Esophagus muscularis mucosa (tissue), 4 donors: ENCODE data around the gene CDH6. TPM values are rescaled to one million over a fixed set of nuclear protein-coding genes. Genes with fewer than 3 reads are reported as not detected.

Source experiments
- DNase-seq: peaks from one replicate; pipeline ENCODE4 v3.0.0-alpha.2; 2017; ENCODE audit errors: extremely low spot score
- H3K27ac ChIP-seq, 4 donors: fragments of 200-600 bp; sonication (generic); replicated peaks in 1 of 4; 1 replicate in 3 of 4; 2 replicates in 1 of 4; pipeline ENCODE4 v1.5.1; 2016 to 2019; ENCODE audit warnings: mild to moderate bottlenecking in 1 of 4
- H3K27me3 ChIP-seq, 4 donors: fragments of 200-600 bp; sonication (generic); one replicate each; pipeline versions ENCODE4 v1.5.1 to v1.6.0; 2016 to 2019
- H3K36me3 ChIP-seq, 4 donors: fragments of 200-600 bp; sonication (generic); one replicate each; pipeline ENCODE4 v1.5.1; 2016 to 2019
- H3K4me1 ChIP-seq, 4 donors: fragments of 200-600 bp; sonication (generic); one replicate each; pipeline ENCODE4 v1.5.1; 2016 to 2019
- H3K4me3 ChIP-seq, 4 donors: fragments of 200-600 bp; sonication (generic); 1 replicate in 2 of 4; 2 replicates in 2 of 4; pipeline ENCODE4 v1.5.1; 2016 to 2019; ENCODE audit warnings: mild to moderate bottlenecking in 4 of 4, moderate library complexity in 1 of 4
- H3K9me3 ChIP-seq, 4 donors: fragments of 200-600 bp; sonication (generic); 1 replicate in 3 of 4; 2 replicates in 1 of 4; pipeline ENCODE4 v1.5.1; 2016 to 2019
- CTCF ChIP-seq, 3 experiments: fragments of 200-600 bp in 2 of 3; fragments of 450-650 bp in 1 of 3; sonication (generic) in 2 of 3; IDR thresholded peaks; one replicate each; pipeline ENCODE4 v1.5.1; 2017 to 2019; ENCODE audit warnings: antibody characterized with exemption in 3 of 3, mild to moderate bottlenecking in 2 of 3, moderate library complexity in 1 of 3
- EP300 ChIP-seq: sonication (generic); formaldehyde crosslinking; IDR thresholded peaks from one replicate; pipeline ENCODE4 v1.6.1; 2017; ENCODE audit warnings: antibody characterized with exemption
- POLR2A ChIP-seq: fragments of 450-650 bp; IDR thresholded peaks from one replicate; pipeline ENCODE4 v1.6.1; 2017; ENCODE audit warnings: antibody characterized with exemption, moderate library complexity, mild to moderate bottlenecking, low read depth
- POLR2AphosphoS5 ChIP-seq, 2 donors: sonication (generic); formaldehyde crosslinking; IDR thresholded peaks; one replicate each; pipeline ENCODE4 v1.6.1; 2017; ENCODE audit warnings: antibody characterized with exemption in 2 of 2
- WGBS: methylation state at CpG from one replicate; pipeline ENCODE4 v1.1.5; 2018; 5-methylcytosine and 5-hydroxymethylcytosine counted together
- intact Hi-C: fragments of 100-400 bp; cut with DNase I; formaldehyde crosslinking; loops from one replicate; pipeline ENCODE4 v1.15.1; 2023
- total RNA-seq, 4 donors: library from RNA; depleted of rRNA; stranded (reverse); fragments of >200 nt; gene quantifications; one replicate each; pipeline versions ENCODE4 v1.1.0 to v1.2.1, GENCODE V29; 2016

Gene CDH6
- total RNA-seq, result 1 to 10 TPM in 3 of 4 donors, under 1 TPM in 1; 0.83 to 5.3 (median 3.9) TPM

DNA sequence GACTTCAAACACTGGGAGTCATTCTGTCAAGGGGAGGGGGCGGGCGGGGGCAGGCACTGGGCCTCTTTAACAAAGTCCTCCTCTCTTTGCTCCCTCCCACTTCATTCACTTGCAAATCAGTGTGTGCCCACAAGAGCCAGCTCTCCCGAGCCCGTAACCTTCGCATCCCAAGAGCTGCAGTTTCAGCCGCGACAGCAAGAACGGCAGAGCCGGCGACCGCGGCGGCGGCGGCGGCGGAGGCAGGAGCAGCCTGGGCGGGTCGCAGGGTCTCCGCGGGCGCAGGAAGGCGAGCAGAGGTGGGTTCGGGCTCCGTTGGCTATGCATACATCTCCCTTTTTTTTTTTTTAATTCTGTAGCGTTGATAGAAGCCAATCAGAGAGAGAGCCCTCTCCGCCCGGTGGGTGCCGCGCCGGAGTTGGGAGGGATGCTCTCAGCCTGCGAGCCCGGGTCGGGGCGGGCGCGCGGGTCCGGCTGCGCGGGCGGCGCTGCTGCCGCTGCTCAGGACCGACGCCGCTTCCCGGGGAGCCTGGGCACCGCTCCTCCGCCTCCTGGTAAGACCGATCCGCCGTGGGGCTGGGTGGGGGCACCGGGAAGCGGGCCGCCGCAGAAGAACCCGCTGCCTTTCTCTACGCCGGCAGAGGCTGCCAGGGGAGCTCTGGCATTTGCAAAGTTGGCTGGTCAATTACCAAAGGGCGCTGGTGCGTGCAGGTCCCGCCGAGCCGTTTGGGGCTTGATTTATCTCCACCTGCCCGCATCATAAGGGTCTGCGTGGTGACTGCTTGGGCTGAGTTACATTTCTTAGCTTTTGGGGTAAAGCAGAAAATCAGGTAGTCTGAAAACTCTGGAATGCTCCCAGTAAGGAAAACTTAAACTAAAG is at the start of gene CDH6:
TSS of gene CDH6 (plus strand) at position 96 of the 877 bp plus-strand sequence. CDS start 73,788 bp downstream, outside the sequence.
- Histone ChIP-seq H3K9me3 (no peaks in the 10 kb centered on the region), H3K27me3 (peaks cover 0 to 53% (median 6%) of the 10 kb centered on the region in 4 donors), H3K4me1 (peaks cover 12 to 25% (median 21%) of the 10 kb centered on the region in 4 donors), H3K27ac (peak within 1 kb of the TSS; percentile 39 to 65 (median 57)), H3K4me3 (peak within 1 kb of the TSS; percentile 51 to 63 (median 52)), H3K36me3 (no peaks in the 10 kb centered on the region)
- intact Hi-C loops, result no loop called here
- TF ChIP-seq POLR2AphosphoS5 (IDR thresholded peaks at IDR 0.05) (peak in 1 of 2 donors; percentile 49), POLR2A (no peak)
- WGBS, result 2% methylated on average over 28 of the region's 67 CpGs
- DNase-seq, result no peak

DNA sequence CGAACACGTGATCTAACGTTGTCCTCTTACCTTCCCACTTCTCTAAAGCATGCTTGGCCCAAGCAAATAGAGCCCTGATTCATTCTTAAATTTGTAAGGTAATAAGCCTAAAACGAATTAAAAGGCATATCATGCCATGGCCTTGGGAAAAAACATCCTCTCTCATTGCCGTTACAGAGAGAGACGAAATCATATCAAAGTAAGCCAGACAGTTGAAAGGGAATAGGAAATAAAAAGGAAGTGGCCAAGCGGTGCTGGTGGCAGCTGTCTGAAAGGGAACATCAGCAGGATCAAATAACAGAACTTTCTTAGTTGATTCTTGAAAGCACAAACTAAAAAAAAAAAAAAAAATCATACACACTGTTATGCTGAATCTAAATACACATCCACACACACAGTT is 49.1 kb upstream of the CDH6 start:
- Histone ChIP-seq H3K9me3 (no peaks in the 10 kb centered on the region), H3K36me3 (no peaks in the 10 kb centered on the region), H3K4me3 (no peak overlapping the region), H3K27ac (no peak overlapping the region), H3K4me1 (no peaks in the 10 kb centered on the region), H3K27me3 (no peaks in the 10 kb centered on the region)
- intact Hi-C loops, result no loop called here
- TF ChIP-seq POLR2AphosphoS5 (IDR thresholded peaks at IDR 0.05) (no peak), EP300 (no peak), CTCF (IDR thresholded peaks at IDR 0.05) (no peak), POLR2A (no peak)
- peak; percentile 3 for DNase-seq
- 68% methylated on average over 7 of the region's 7 CpGs for WGBS

GRCh38 chr5:31148959-31149475 is 44.5 kb upstream of the CDH6 start:
- 68% methylated on average over 2 of the region's 2 CpGs for WGBS
- Histone ChIP-seq H3K27me3 (peaks cover 0 to 6% (median 0%) of the 10 kb centered on the region in 4 donors), H3K36me3 (no peaks in the 10 kb centered on the region), H3K27ac (no peak overlapping the region), H3K4me3 (no peak overlapping the region), H3K9me3 (no peaks in the 10 kb centered on the region), H3K4me1 (no peaks in the 10 kb centered on the region)
- no peak for DNase-seq
- intact Hi-C loops, result no loop called here
- no peak for TF ChIP-seq POLR2A
- no peak for TF ChIP-seq EP300
- no peak for TF ChIP-seq CTCF (IDR thresholded peaks at IDR 0.05)
- TF ChIP-seq POLR2AphosphoS5 (IDR thresholded peaks at IDR 0.05), result no peak

DNA sequence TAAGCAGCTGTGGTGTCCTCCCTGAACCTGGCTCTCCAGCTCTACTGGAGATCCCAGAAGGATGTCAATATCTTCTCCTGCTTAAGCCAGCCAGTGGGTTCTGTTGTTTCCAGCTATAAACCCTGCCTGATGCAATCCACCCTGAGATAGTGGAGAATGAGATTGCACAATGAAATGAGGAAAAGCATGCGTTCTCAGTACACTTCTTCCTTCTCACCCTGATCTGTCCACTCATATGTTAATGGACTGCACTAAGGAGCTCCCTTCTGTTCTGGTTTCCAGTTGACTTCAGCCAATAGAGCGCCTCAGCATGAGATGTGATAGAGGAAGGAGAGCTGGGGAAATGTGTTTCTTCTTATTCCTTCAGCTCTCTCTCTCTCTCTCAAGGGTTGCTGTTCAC is 40.0 kb upstream of the CDH6 start:
- H3K4me1 ChIP-seq, result no peaks in the 10 kb centered on the region
- no peaks in the 10 kb centered on the region for H3K36me3 ChIP-seq
- H3K27me3 ChIP-seq, result peaks cover 0 to 6% (median 0%) of the 10 kb centered on the region in 4 donors
- 94% methylated on average over 2 of the region's 2 CpGs for WGBS
- no peaks in the 10 kb centered on the region for H3K9me3 ChIP-seq
- no peak overlapping the region for H3K27ac ChIP-seq
- intact Hi-C loops, result no loop called here
- no peak overlapping the region for H3K4me3 ChIP-seq
- no peak for DNase-seq
- TF ChIP-seq POLR2A (no peak), CTCF (IDR thresholded peaks at IDR 0.05) (no peak), POLR2AphosphoS5 (IDR thresholded peaks at IDR 0.05) (no peak), EP300 (no peak)

GRCh38 chr5:31156631-31157160 is 36.8 kb upstream of the CDH6 start:
- no peak overlapping the region for H3K27ac ChIP-seq
- no peaks in the 10 kb centered on the region for H3K4me1 ChIP-seq
- no peaks in the 10 kb centered on the region for H3K36me3 ChIP-seq
- DNase-seq, result no peak
- no peaks in the 10 kb centered on the region for H3K9me3 ChIP-seq
- no peak overlapping the region for H3K4me3 ChIP-seq
- peaks cover 0 to 6% (median 0%) of the 10 kb centered on the region in 4 donors for H3K27me3 ChIP-seq
- WGBS, result 68% methylated on average over 3 of the region's 3 CpGs
- TF ChIP-seq POLR2A, result no peak
- TF ChIP-seq POLR2AphosphoS5 (IDR thresholded peaks at IDR 0.05), result no peak
- no peak for TF ChIP-seq EP300
- intact Hi-C loops, result no loop called here
